Thoracic aorta (tissue), 2 donors: ENCODE results near the gene ARMH1. TPM values are rescaled to one million over a fixed set of nuclear protein-coding genes. Genes with fewer than 3 reads are reported as not detected.

Experiments
- ATAC-seq: fragments of 150-250 bp; one replicate; pipeline ENCODE4 v1.8.0; 2017; ENCODE audit warnings: low read depth; ENCODE audit not compliant: insufficient number of reproducible peaks, low FRiP score
- DNase-seq: peaks from one replicate; pipeline ENCODE4 v3.0.0-alpha.2; 2020; ENCODE audit warnings: low spot score
- H3K27ac ChIP-seq, 2 donors: fragments of 200-600 bp; sonication (generic); 1 replicate in 1 of 2; 2 replicates in 1 of 2; pipeline ENCODE4 v1.5.1; 2016; ENCODE audit warnings: mild to moderate bottlenecking in 2 of 2, moderate library complexity in 2 of 2
- H3K27me3 ChIP-seq: fragments of 200-600 bp; sonication (generic); replicated peaks from 2 replicates; pipeline ENCODE4 v1.6.0; 2016; ENCODE audit warnings: mild to moderate bottlenecking; ENCODE audit not compliant: insufficient read depth
- H3K36me3 ChIP-seq: fragments of 200-600 bp; sonication (generic); one replicate; pipeline ENCODE4 v1.5.1; 2016
- H3K4me1 ChIP-seq, 2 donors: fragments of 200-600 bp; sonication (generic); 1 replicate in 1 of 2; 2 replicates in 1 of 2; pipeline versions ENCODE4 v1.5.1 to v1.6.0; 2016; ENCODE audit warnings: low read depth in 2 of 2, mild to moderate bottlenecking in 1 of 2; ENCODE audit not compliant: control insufficient read depth in 1 of 2
- H3K4me3 ChIP-seq: fragments of 200-600 bp; sonication (generic); 2 replicates; pipeline ENCODE4 v1.5.1; 2016; ENCODE audit warnings: mild to moderate bottlenecking
- H3K9me3 ChIP-seq: fragments of 200-600 bp; sonication (generic); 2 replicates; pipeline ENCODE4 v1.5.1; 2016
- CTCF ChIP-seq: fragments of 200-600 bp; sonication (generic); IDR thresholded peaks from one replicate; pipeline ENCODE4 v1.5.1; 2019; ENCODE audit warnings: antibody characterized with exemption
- total RNA-seq, 2 donors: library from RNA; depleted of rRNA; stranded (reverse); fragments of >200 nt; gene quantifications; one replicate each; pipeline versions ENCODE4 v1.1.0 to v1.2.3, GENCODE V29; 2016

The ARMH1 gene
- total RNA-seq, 2 donors from 2014 or later, result 0.81 to 5.8 TPM

- TF ChIP-seq CTCF, result no peak
- no peak overlapping the region for H3K27ac ChIP-seq
These were observed 14.9 kb upstream of the ARMH1 start for GRCh38 chr1:44659566-44659965.

GRCh38 chr1:44660176-44660575 is 14.3 kb upstream of the ARMH1 start:
- Histone ChIP-seq H3K27me3 (no peaks in the 10 kb centered on the region), H3K9me3 (no peaks in the 10 kb centered on the region), H3K4me3 (no peak overlapping the region), H3K4me1 (peaks cover 0 to 5% of the 10 kb centered on the region in 2 donors), H3K36me3 (no peaks in the 10 kb centered on the region), H3K27ac (no peak overlapping the region)
- ATAC-seq (no peak), DNase-seq (no peak)
- TF ChIP-seq CTCF, result no peak

More at GRCh38 chr1:44659566-44659965, 14.9 kb upstream of the ARMH1 start:
- Histone ChIP-seq H3K27me3 (no peaks in the 10 kb centered on the region), H3K4me3 (no peak overlapping the region), H3K9me3 (no peaks in the 10 kb centered on the region), H3K36me3 (no peaks in the 10 kb centered on the region), H3K4me1 (peaks cover 0 to 5% of the 10 kb centered on the region in 2 donors)
- ATAC-seq, result no peak
- DNase-seq, result no peak

- H3K36me3 ChIP-seq, result no peaks in the 10 kb centered on the region
- ATAC-seq (no peak), DNase-seq (no peak)
- H3K27me3 ChIP-seq, result no peaks in the 10 kb centered on the region
- no peak overlapping the region for H3K27ac ChIP-seq
- peaks cover 0 to 5% of the 10 kb centered on the region in 2 donors for H3K4me1 ChIP-seq
- TF ChIP-seq CTCF, result no peak
- H3K4me3 ChIP-seq, result no peak overlapping the region
- no peaks in the 10 kb centered on the region for H3K9me3 ChIP-seq
These were observed 12.5 kb upstream of the ARMH1 start for GRCh38 chr1:44661781-44662682.

- no peak for TF ChIP-seq CTCF
- H3K4me3 ChIP-seq, result no peak overlapping the region
- peaks cover 0 to 5% of the 10 kb centered on the region in 2 donors for H3K4me1 ChIP-seq
- no peaks in the 10 kb centered on the region for H3K9me3 ChIP-seq
- DNase-seq (no peak), ATAC-seq (no peak)
- no peak overlapping the region for H3K27ac ChIP-seq
- H3K27me3 ChIP-seq, result no peaks in the 10 kb centered on the region
- no peaks in the 10 kb centered on the region for H3K36me3 ChIP-seq
These were observed 11.9 kb upstream of the ARMH1 start for GRCh38 chr1:44662683-44663030.

- H3K4me3 ChIP-seq, result no peak overlapping the region
- no peak for ATAC-seq
- H3K27me3 ChIP-seq, result no peaks in the 10 kb centered on the region
- H3K4me1 ChIP-seq, result peaks cover 0 to 5% of the 10 kb centered on the region in 2 donors
- no peak for TF ChIP-seq CTCF
- no peak for DNase-seq
- no peaks in the 10 kb centered on the region for H3K36me3 ChIP-seq
- H3K9me3 ChIP-seq, result no peaks in the 10 kb centered on the region
- H3K27ac ChIP-seq, result no peak overlapping the region
These were observed 11.1 kb upstream of the ARMH1 start for GRCh38 chr1:44663417-44663816.
